ENCODE results near the gene RPS16.
A peak's percentile ranks its signal among the peaks of the same experiment; 100 is the strongest.

RPS16 gene

DNA sequence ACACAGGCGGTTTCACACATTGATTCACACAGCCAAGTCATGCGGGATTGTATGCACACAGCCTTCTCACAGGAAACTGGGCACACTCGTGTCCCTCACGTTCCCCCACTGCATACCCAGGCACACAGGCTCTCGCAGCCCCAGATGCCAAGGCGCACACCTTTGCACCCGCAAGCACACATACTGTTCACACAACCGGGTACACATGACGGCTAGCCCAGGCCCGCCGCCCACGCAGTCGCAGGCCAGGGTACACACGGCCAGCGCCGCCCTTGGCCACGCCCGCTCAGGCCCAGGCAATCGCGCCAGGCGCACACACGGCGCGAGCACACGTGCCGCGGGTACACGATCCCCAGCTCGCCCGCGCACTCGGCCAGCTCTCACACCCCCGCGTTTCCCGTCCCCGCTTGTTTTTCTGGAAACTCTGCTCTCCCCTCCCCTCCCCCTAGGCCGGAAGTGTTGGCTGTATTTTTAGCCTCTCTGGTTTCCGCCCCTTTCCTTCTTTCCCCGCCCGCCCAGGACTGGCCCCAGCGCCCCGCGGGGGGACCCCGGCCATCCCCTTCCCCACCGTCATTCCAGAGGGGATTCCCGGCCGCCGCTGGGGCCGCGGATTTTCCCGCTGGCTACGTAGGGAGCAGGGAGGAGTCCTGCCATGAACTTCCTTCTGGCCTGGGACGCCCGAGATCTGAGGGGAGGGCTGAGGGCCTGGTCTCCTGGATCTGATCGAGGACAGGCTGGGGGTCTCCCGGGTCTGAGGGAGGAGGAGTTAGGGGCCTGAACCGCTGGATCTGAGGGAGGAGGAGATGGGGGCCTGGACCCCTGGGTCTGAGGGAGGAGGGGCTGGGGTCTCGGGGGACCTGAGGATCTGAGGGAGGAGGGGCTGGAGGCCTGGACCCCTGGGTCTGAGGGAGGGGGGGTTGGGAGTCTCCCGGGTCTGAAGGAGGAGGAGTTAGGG is 33.1 kb downstream of the RPS16 start (continued):
- TF ChIP-seq, protein P1, sequence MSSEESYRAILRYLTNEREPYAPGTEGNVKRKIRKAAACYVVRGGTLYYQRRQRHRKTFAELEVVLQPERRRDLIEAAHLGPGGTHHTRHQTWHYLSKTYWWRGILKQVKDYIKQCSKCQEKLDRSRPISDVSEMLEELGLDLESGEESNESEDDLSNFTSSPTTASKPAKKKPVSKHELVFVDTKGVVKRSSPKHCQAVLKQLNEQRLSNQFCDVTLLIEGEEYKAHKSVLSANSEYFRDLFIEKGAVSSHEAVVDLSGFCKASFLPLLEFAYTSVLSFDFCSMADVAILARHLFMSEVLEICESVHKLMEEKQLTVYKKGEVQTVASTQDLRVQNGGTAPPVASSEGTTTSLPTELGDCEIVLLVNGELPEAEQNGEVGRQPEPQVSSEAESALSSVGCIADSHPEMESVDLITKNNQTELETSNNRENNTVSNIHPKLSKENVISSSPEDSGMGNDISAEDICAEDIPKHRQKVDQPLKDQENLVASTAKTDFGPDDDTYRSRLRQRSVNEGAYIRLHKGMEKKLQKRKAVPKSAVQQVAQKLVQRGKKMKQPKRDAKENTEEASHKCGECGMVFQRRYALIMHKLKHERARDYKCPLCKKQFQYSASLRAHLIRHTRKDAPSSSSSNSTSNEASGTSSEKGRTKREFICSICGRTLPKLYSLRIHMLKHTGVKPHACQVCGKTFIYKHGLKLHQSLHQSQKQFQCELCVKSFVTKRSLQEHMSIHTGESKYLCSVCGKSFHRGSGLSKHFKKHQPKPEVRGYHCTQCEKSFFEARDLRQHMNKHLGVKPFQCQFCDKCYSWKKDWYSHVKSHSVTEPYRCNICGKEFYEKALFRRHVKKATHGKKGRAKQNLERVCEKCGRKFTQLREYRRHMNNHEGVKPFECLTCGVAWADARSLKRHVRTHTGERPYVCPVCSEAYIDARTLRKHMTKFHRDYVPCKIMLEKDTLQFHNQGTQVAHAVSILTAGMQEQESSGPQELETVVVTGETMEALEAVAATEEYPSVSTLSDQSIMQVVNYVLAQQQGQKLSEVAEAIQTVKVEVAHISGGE (tag by site-specific recombination; conservative IDR thresholded peaks at IDR 0.05; ENCODE audit: low read depth): peak; percentile 85
- TF ChIP-seq KLF10 (tag by site-specific recombination; IDR thresholded peaks at IDR 0.05) (peak; percentile 84), GLI2 (tag by site-specific recombination; IDR thresholded peaks at IDR 0.05; ENCODE audit: borderline replicate concordance, low read depth) (no peak), ZNF548 (tag by site-specific recombination; IDR thresholded peaks at IDR 0.05) (no peak), KLF16 (tag by site-specific recombination; IDR thresholded peaks at IDR 0.05) (peak; percentile 96), ZNF132 (tag by site-specific recombination; IDR thresholded peaks at IDR 0.05; ENCODE audit: borderline replicate concordance) (no peak), ZNF138 (tag by site-specific recombination; IDR thresholded peaks at IDR 0.05; ENCODE audit: borderline replicate concordance) (no peak), YY1 (tag by site-specific recombination; IDR thresholded peaks at IDR 0.05) (no peak; the same call in 1 of the 2 replicates), ZBTB48 (tag by site-specific recombination; IDR thresholded peaks at IDR 0.05) (peak; percentile 87), ZNF366 (tag by site-specific recombination; conservative IDR thresholded peaks at IDR 0.05) (peak; percentile 83), ZNF221 (tag by site-specific recombination; IDR thresholded peaks at IDR 0.05; ENCODE audit: borderline replicate concordance) (no peak), SP2 (tag by site-specific recombination; IDR thresholded peaks at IDR 0.05) (peak; percentile 88), ZNF544 (tag by site-specific recombination; IDR thresholded peaks at IDR 0.05) (no peak), HOXC10 (CRISPR knock-in tag; IDR thresholded peaks at IDR 0.05) (no peak), ZSCAN23 (tag by site-specific recombination; IDR thresholded peaks at IDR 0.05) (0 out of 2 replicates have a peak, but pooled peaks have one; percentile 21), ZNF37A (tag by site-specific recombination; IDR thresholded peaks at IDR 0.05) (no peak), ZNF184 (tag by site-specific recombination; IDR thresholded peaks at IDR 0.05) (peak; percentile 11; the same call in 1 of the 2 replicates), ZNF623 (tag by site-specific recombination; IDR thresholded peaks at IDR 0.05) (no peak), ZNF514 (tag by site-specific recombination; IDR thresholded peaks at IDR 0.05) (no peak), ZNF600 (tag by site-specific recombination; IDR thresholded peaks at IDR 0.05) (peak; percentile 96)
- TF ChIP-seq, protein P2, sequence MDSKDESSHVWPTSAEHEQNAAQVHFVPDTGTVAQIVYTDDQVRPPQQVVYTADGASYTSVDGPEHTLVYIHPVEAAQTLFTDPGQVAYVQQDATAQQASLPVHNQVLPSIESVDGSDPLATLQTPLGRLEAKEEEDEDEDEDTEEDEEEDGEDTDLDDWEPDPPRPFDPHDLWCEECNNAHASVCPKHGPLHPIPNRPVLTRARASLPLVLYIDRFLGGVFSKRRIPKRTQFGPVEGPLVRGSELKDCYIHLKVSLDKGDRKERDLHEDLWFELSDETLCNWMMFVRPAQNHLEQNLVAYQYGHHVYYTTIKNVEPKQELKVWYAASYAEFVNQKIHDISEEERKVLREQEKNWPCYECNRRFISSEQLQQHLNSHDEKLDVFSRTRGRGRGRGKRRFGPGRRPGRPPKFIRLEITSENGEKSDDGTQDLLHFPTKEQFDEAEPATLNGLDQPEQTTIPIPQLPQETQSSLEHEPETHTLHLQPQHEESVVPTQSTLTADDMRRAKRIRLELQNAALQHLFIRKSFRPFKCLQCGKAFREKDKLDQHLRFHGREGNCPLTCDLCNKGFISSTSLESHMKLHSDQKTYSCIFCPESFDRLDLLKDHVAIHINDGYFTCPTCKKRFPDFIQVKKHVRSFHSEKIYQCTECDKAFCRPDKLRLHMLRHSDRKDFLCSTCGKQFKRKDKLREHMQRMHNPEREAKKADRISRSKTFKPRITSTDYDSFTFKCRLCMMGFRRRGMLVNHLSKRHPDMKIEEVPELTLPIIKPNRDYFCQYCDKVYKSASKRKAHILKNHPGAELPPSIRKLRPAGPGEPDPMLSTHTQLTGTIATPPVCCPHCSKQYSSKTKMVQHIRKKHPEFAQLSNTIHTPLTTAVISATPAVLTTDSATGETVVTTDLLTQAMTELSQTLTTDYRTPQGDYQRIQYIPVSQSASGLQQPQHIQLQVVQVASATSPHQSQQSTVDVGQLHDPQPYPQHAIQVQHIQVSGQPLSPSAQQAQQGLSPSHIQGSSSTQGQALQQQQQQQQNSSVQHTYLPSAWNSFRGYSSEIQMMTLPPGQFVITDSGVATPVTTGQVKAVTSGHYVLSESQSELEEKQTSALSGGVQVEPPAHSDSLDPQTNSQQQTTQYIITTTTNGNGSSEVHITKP (tag by site-specific recombination; IDR thresholded peaks at IDR 0.05): peak; percentile 82
- TF ChIP-seq, protein P3, sequence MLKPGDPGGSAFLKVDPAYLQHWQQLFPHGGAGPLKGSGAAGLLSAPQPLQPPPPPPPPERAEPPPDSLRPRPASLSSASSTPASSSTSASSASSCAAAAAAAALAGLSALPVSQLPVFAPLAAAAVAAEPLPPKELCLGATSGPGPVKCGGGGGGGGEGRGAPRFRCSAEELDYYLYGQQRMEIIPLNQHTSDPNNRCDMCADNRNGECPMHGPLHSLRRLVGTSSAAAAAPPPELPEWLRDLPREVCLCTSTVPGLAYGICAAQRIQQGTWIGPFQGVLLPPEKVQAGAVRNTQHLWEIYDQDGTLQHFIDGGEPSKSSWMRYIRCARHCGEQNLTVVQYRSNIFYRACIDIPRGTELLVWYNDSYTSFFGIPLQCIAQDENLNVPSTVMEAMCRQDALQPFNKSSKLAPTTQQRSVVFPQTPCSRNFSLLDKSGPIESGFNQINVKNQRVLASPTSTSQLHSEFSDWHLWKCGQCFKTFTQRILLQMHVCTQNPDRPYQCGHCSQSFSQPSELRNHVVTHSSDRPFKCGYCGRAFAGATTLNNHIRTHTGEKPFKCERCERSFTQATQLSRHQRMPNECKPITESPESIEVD (tag by site-specific recombination; IDR thresholded peaks at IDR 0.05): no peak; the same call in 1 of the 2 replicates
- TF ChIP-seq, protein P4, sequence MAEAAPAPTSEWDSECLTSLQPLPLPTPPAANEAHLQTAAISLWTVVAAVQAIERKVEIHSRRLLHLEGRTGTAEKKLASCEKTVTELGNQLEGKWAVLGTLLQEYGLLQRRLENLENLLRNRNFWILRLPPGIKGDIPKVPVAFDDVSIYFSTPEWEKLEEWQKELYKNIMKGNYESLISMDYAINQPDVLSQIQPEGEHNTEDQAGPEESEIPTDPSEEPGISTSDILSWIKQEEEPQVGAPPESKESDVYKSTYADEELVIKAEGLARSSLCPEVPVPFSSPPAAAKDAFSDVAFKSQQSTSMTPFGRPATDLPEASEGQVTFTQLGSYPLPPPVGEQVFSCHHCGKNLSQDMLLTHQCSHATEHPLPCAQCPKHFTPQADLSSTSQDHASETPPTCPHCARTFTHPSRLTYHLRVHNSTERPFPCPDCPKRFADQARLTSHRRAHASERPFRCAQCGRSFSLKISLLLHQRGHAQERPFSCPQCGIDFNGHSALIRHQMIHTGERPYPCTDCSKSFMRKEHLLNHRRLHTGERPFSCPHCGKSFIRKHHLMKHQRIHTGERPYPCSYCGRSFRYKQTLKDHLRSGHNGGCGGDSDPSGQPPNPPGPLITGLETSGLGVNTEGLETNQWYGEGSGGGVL (tag by site-specific recombination; IDR thresholded peaks at IDR 0.05): peak; percentile 96
- TF ChIP-seq, protein P5, sequence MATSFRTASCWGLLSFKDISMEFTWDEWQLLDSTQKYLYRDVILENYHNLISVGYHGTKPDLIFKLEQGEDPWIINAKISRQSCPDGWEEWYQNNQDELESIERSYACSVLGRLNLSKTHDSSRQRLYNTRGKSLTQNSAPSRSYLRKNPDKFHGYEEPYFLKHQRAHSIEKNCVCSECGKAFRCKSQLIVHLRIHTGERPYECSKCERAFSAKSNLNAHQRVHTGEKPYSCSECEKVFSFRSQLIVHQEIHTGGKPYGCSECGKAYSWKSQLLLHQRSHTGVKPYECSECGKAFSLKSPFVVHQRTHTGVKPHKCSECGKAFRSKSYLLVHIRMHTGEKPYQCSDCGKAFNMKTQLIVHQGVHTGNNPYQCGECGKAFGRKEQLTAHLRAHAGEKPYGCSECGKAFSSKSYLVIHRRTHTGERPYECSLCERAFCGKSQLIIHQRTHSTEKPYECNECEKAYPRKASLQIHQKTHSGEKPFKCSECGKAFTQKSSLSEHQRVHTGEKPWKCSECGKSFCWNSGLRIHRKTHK (tag by site-specific recombination; IDR thresholded peaks at IDR 0.05): no peak
- TF ChIP-seq, protein P6, sequence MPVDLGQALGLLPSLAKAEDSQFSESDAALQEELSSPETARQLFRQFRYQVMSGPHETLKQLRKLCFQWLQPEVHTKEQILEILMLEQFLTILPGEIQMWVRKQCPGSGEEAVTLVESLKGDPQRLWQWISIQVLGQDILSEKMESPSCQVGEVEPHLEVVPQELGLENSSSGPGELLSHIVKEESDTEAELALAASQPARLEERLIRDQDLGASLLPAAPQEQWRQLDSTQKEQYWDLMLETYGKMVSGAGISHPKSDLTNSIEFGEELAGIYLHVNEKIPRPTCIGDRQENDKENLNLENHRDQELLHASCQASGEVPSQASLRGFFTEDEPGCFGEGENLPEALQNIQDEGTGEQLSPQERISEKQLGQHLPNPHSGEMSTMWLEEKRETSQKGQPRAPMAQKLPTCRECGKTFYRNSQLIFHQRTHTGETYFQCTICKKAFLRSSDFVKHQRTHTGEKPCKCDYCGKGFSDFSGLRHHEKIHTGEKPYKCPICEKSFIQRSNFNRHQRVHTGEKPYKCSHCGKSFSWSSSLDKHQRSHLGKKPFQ (tag by site-specific recombination; IDR thresholded peaks at IDR 0.05): peak; percentile 98
